Fibroblast of skin of scalp (primary cell): ENCODE results near the gene GNAZ.

Experiments used
- DNase-seq: peaks from one replicate; pipeline ENCODE4 v3.0.0-alpha.2; 2013

Gene GNAZ

DNA sequence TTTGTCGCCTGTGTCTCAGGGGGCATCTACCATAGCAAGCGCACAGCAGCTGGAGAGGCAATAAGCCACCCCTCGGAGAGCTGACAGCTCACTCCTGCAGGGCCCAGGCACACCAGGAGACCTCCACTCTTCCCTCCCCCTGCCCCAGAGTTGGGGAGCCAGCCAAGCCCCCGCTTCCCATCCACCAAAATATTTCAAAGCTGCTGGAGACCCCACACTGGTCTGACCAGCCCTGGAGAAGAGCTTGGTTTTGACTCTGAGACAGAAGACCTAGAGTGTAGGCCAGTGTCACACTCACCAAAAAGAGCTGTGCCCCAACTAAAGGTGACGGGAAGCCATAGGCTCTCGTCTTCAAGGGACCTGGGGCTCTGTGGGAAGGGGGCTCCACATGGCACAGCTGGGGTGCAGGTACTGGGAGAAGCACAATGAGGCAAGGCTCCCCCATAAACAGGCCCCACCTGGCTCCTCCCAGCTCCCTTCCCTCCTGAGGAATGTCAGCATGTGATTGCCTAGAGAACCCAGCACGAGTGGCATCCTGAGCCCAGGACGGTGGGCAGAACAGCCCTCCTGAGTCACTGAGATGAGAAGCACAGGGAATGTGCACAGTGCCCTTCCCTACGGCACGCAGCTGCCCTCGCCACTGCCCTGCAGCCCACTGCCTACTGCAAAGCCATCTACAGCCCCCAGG, 5.8 kb upstream of the GNAZ start:
- DNase-seq = no peak

DNA sequence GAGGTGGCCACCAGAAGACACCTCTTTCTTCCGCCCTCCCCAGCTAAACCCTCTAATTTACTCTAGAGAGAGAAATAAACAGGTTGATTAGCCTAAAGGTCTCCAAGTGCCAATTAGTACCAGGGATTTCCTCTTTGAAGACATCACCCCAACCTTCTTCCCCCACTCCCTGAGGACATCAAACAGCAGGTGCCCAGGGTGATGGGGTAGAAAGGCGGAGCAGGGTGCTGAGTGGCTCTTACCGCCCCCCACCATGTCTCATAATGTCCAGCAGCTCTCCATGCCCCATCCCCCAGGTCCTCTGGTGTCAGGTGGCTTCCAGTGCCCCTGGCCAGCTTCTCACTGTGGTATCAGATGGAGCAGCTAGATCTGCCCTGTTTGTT, 5.3 kb upstream of the GNAZ start:
- no peak for DNase-seq

DNA sequence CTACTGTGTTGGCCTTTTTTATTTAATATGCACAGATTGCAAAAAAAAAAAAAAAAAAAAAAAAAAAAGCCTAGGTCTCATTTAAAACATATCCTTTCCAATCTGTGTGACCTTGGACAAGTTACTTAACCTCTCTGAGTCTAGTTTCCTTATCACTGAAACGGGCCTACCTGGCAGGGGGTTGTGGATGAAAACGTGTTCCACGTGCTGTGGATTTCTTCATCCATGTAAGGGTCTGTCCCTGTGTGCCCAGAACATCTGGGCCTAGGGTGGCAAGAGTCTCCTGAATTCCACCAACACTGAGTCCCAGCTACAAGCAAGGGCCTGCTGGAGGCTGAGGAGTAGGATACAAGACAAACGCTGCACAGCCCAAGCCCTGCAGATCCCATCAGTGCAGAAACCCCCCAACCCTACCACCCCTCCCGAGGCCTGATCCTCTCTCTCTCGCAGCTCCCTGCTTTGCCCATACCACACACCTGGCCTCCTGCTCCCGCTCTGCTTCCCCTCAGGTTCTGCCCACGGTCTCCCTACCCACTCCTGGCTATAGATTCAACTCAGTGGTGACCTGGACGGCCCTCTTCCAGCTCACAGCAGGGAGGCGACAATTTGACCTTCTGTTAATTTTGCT, 4.7 kb upstream of the GNAZ start:
- no peak for DNase-seq

DNA sequence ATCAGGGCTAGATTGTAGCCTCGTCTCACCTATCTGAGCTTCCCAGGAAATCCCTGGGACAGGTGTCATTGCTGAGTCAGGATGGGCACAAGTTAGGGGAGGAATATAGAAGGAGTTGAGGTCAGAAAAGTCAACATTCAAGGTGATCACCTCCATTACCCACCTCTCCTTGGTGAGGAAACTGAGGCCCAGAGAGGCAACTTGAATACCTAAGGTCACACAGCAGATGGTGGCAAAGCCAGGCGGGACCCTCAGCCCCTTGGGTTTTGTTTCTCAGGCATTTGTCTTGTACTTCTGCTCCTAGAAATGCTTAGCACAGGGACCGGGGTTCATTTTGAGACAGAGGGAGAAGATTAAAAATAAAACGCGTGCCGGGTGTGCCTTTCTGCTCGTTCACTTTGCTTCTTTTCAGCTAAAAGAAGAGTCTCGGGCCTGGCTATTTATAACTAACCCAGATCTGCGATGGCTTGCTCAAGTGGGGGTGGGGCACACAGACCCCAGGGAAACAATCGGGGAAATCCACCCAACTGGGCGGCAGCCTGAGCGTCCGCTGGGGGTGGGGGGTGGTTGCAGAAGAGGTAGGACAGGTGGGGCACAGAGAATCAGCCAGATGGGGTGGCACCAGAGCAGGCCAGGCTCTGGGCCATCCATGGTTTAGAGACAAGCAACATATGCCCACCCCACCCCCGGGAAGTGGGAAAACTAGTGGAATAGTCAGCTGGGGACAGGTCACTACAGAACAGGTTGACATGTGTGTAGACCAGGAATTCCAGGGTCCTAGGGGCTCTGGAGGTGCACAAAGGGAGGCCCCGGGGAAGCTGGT, 3.9 kb upstream of the GNAZ start:
- DNase-seq = no peak

DNA sequence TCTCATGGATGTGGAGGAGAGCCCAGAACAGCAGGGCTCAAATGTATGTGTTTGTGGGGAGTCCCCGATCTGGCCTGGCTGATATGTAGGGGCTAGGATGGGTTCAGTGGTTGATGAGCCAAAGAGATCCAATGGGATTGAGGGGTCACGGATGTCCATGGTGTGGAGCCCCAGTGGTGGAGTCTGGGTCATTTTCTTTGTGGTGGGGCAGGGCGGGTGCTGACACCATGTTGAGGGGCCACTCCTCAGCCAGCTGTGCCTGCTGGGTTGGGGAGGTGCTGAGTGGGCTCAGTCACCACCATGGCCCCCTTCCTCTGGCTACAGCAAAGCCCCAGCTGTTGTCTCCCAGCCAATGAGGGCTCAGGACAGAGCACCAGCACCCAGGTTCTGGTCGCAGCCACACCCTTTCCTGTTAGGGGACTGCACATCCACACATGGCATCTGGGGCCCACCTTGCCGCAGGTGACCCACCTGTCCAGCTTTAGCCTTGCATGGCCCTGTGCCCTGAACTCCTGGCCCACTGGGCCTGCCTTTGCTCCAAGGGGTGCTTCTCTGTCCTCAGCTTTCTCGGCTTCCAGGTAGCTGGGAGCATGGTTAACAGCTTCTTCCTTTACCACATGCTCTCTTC, 3.2 kb upstream of the GNAZ start:
- no peak for DNase-seq

DNA sequence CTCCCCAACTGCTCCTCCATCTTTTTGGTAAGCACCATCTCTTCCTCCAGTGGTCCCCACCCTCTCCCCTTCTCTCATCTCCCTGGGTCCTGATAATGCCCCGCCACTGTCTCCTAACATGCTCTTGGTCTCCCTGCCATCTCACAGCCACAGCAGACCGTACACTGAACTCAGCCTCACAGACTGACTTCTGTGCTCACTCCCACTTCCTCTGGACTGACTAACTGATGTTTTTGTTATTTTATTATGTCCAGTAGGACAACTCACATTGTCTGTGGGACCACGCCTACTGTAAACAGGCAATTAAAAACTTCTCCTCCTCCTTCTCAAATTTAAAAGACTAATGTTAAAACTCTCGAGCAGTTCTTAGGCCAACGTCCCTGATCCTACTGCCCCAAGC, 2.6 kb upstream of the GNAZ start:
- no peak for DNase-seq

DNA sequence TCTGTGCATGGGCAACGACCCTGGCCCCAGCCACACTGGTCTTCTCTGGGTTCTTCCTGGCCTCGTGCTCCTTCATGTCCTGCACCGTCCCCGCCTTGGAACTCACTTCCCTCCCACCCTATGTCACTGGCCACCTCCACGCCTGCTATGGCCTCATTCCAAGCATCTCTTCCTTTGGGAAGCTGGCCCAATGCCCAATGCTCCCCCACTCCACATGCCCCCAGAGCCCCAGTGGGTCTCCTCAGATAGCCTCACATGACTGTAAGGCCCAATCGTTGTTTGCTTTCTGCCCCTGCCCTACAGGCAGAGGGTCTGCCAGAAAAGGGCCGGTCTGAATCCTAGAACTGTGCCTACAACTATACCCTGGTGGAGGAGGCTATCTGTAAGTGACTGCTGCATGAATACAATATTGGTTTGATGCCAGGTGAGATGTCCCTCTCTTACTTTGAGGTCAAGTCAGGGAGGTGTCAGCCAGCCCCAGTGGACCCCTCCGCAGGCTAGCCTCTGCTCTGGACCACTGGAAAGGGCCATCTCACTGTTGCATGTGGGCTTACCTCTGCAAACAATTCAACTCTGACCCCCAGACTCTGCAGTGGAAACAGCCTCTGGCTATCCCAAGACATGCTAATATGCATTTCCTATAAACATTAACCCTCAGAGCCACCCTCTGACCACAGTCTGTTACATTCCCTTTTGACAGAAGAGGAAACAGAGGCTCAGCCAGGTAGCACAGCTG, 2.1 kb upstream of the GNAZ start:
- DNase-seq = no peak

DNA sequence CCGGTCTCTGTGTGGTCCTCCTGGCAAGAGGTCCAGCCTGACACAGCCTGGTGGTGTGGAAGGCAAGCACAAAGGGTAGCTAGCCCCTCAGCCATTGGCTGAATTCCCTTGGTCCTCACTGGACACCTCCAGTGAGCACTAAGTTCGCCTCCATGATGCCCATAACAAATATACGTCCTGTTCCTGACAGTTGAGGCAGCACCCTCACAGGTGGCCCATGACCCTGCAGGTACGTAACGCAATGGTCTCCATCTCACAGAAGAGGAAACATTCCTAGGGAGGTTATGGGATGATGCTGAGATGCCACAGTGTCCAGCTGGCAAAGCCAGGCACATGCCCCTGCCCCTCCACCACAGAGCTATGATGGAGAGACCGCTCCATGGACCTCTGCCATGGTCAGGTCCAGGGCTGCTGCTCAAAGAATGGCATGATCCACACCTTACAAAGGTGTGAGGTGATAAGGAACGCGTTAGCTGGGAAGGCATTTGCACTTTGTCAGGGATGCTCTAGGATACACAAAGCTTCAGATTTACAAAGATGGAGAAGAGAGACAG, 1.4 kb upstream of the GNAZ start:
- no peak for DNase-seq

DNA sequence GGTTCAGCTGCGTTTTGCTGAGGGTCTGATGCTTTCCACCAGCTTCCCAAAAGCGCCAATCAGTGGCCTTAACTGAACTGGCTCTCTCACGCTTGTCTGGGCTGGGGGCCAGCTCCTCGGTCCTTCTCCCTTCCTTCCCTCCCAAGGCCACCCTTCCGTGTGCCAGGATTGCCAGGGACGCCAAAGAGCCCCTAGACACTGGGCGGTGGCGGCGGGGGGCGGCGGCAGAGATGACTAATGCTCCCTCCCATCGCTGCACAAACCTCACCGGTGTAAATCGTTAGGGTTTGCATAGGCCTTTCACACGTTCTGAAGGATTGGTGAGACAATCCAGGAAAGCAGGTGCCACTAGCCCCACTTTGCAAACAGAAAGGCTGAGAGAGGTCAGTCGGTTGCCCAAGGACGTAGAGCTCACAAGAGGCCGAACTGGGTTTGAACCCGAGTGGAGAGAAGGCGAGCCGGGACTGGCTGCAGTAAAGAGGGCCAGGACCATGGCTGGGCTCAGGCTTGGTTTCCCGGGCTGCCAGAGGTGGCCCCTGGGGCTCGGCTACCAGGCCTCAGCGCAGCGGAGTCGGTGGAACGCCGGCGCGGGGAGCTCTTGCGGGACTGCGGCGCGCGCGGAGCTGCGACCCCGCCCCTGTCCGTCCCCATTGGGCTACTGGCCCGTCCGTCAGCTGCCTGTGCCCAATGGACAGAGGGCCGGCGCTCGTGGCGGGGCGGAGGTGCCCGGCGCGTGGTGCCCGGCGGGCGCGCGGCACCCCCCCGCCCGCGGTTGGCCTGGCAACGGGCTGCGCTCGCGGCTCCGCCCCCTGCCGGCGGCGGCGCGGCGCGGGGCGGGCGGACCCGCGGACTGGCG, 589 bp upstream of the GNAZ start:
- DNase-seq = peak; percentile 91

DNA sequence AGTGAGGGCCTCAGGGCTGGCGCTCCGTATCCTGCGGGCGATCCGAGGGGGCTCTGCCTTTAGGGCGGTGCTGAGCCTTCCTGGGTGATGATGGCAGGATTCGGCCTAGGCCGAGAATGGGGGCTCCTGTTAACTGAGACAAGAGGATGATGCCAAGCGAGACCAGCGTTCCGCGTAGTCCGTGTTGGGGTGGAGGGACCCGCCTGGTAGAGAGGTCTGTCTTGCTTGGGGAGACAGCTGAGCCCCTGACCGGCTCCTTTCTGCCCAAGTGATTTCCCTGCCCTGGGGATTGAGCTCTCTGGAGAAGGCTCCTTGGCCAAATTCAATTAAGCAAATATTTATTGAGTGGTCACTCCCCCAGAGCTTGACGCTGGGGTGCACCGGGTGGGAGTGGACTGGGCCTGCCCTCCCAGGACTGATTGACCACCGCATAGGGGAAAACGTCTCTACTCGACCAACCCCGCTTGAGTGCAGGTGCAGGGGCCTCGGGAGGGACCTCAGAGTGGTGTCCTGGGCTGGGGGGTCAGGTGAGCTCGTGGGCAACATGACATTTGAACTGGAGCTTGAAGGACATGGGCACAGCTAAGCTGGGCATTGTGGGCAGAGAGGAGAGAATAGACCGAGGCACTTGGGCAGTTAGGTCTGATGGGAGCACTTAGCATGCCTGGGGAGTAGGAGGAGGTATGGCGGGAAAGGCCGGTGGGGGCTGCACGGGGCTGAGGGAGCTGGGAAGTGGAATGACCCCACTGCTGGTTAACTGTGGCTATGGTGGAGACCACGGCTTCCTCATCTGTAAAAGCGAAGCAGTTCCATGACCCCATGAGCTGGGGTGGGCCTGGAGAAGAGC, 1.1 kb downstream of the GNAZ start:
- no peak for DNase-seq

DNA sequence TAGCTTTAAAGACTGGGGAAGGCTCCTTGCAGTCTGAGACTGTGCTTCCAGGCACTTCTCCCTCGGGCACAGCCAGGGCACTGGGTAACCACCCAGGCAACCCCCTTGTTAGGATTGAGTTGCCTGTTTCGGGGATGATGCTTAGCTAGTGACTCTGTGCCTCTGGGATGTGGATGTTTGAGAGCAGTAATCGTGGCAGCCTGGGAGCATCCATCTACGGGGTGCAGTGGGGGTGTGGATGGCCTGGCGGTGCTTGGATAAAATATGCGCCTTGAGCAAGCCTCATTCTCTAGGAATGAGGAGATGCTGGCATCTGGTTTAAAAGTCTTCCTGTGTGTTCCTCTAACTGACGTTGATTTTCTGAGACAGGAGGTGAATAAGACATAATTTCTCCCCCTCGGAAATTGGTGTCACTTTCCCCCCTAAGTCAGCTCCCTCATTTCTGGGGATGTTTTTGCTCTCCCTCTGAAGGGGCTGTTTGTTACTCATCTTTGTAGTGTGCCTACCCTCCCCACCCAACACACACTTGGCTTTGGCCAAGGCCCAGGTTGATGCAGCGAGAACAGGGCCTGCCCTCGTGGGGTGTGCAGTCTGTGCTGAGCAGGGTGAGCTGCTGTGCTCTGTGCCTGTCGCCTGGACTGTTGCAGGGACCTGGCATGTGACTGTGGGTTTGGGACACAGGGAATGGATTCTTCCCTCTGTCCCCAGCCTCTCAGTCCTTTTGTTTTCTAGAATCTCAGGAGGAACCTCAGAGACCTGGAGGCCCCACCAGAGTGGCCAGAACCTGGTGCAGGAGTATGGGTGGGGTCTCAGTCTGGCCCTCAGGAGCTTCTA, 2.0 kb downstream of the GNAZ start:
- peak; percentile 82 for DNase-seq

DNA sequence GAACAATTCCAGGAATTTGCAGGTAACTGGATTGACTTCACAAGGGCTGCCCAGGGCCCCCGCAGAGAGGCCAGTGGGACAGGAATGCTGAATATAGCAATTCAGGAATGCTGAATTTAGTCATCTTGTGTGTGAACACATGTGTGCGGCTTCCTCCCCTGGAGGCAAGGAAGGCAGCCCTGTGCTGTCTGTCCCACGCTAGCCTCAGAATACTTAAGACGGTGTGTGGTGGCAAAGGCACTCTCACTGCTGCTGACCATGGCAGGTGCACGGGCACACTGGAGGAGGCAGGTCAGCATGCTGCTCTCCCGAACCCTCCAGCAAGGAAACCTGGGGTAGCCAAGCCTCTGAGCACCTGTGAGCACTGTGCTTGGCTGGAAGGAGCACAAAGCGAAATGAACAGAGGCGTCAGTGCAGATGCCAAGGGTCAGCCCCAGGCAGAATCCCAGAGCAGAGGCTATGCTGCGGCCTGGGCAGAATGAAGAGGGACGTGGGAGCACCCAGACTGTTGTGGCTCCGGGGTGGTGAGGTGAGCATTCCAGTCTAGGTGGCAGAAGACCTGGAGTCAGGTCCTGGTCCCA, 2.7 kb downstream of the GNAZ start:
- peak; percentile 54 for DNase-seq

DNA sequence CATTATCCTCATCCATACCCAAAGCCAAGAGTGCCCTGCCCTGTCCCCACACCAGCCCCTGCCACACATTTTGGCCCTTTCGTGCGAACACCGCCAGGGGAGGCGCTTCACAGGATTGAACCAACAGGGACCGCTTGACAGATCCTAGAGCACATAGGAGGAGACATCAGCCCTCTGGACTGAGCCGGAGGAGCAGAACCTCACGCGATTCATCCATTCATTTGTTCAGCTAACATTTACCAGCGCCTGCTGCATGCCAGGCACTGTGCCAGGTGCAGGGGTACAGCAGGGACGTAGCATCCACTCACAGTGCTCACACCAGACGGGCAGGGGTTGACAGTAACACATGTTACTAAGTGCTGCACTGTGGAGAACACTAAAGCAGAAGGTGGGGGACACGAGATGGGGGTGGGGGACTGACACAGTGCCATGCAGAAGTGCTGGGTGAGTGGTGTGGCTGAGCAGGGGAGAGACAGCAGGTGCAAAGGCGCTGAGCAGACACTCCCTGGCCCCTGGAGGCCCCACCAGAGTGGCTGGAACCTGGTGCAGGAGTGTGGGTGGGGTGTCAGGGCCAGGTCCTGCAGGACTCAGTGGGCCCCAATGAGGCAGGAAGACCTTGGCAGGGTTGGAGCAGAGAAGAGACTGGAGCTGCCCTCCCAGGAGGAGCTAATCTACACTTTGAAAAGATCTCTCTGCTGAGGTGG, 3.4 kb downstream of the GNAZ start:
- no peak for DNase-seq

DNA sequence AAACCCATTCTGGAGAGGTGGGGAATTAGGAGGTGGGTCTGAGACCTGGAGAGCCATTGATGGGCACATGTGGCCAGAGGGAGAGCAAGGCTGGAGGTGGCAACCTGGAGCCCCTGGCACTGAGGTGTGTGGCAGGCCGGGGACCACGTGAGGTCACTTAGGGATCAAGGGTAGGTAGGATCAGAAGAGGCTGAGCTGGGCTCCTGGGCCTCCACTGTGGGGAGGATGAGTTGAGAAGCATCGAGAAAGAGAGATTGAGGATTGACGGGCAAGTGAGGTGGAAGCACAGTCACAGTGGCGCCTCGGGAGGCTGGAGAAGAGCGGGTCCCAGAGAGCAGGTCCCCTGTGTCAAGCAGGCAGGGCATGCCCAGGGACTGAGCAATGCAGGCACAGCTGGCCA, 4.1 kb downstream of the GNAZ start:
- no peak for DNase-seq

DNA sequence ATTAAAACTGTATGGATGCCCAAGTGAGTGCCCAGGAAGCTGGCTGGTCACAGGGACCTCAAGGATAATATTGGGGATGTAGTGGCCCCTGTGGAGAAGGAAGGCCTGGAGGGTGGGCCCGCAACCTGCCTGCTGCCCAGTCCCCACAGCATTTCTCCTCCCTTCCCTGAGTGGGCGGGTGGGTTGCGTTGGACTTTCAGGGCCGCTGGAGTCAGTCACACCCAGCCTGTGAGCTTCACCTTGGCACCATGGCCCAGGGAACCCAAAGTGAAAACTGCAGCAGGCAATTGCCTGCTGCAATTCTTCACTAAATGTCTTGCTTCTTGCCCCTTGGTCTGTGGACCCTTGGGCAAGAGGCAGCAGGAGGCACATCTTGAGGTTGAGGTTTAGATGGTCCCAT, 4.7 kb downstream of the GNAZ start:
- DNase-seq = no peak

DNA sequence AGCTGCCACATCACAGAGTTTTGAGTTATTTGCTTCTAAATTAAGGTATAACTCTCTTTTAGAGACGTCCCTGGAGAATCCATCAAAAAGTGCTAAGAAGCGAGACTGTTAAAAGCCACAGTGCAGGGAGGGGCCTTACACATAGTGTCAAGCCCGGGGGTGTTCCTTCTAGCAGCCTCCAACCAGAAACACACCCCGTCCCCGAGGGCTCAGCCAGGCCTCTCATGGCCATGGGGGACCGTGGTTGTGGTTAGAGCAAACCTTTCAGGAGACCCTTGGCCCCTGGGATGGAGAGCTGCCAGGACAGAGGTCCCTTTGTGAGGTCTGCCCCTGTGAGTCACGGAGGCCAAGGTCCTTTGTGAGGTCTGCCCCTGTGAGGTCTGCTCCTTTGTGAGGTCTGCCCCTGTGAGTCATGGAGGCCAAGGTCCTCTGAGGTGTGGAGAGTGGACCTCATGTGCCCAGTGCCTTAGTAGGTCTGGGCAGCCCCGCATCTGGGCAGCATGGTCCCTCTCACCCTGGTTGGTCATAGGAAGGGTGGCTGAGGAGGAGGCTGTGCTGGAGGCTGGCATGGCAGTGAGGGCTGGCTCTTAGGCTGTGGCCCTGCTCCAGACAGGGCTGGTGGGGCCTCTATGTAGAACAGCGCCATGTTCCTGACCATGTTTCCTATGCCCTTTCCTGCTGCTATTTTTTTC, 5.4 kb downstream of the GNAZ start:
- no peak for DNase-seq

DNA sequence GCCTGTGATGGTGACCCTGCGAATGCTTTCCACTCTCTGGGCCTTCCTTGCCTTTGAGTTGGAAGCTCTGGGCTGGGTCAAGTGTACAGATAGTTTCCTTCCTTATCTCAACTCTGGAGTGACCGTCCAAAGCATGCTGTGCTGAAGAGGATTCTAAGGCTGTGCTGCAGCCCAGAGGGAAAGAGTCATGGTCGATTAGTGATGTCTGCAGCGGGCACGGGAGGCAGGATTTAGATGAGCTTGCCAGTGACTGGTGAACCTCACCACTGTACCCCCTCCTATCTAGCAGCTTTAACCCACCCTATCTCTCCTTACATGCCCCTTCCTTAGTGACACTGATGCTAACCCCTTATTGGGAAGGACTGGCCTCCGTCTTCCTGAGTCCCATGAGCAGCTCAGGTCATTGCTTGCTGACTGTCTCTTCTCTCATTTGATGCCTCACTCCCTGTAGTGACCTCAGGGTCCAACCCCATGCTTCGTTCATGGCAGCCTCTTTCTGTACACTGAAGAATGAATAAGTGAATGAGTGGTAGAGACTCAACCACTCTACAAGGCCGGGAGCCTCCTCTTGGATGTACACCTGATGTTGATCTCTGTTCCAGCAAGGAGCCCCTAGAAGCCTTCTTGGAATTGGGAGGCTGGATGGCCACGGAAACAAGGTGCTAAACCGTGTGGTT, 6.7 kb downstream of the GNAZ start:
- no peak for DNase-seq
